Measurements from ENCODE around the gene UBE3C. TPM values are rescaled to one million over a fixed set of nuclear protein-coding genes. Genes with fewer than 3 reads are reported as not detected.

UBE3C gene
- total and polyA plus RNA-seq, 2 of the 13 experiments (the other 11 are each of a cell fraction or from before 2014, with no cell fraction given) = 27.0 to 48.2 TPM

DNA sequence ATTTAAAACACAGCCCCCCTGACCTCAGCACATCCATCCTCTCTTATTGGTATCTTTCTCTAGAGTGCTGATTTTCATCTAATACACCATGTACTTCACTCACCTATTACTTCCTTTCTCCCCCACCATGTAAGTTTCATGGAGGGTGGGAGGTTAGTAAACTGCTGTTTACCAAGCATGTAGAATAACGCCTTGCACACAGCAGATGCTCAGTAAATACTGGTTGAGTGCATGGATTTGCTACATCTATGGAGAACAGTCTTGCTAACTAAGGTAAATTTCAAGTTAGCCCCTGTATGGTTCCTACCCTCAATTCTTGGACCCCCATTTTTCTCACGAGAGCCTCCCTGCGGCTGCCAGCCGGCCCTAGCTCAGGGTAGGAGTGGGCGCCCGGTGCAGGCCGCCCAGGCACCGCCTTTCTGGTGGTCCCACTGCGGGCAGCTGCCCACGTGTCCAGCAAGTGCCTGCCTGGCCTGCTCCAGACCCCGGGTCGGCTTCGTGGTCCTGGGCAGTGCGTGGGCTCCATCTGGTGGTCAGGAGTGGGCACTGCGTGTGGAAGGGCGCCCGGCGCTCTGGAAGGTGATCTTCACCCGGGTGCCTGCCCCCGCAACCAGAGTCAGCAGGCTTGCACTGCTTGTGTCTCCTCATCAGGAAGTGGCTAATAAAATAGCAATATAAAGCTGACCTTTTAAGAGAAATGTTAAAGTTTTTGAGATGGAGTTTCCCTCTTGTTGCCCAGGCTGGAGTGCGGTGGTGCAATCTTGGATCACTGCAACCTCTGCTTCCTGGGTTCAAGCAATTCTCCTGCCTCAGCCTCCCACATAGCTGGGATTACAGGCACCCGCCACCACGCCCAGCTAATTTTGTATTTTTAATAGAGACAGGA is 134.7 kb downstream of the UBE3C start (continued):
- TF ChIP-seq, protein P1, sequence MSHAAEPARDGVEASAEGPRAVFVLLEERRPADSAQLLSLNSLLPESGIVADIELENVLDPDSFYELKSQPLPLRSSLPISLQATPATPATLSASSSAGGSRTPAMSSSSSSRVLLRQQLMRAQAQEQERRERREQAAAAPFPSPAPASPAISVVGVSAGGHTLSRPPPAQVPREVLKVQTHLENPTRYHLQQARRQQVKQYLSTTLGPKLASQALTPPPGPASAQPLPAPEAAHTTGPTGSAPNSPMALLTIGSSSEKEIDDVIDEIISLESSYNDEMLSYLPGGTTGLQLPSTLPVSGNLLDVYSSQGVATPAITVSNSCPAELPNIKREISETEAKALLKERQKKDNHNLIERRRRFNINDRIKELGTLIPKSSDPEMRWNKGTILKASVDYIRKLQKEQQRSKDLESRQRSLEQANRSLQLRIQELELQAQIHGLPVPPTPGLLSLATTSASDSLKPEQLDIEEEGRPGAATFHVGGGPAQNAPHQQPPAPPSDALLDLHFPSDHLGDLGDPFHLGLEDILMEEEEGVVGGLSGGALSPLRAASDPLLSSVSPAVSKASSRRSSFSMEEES (CRISPR knock-in tag; IDR thresholded peaks at IDR 0.05) = 0 out of 2 replicates have a peak, but pooled peaks have one; percentile 26
- no peak for TF ChIP-seq ZNF781 (CRISPR knock-in tag; IDR thresholded peaks at IDR 0.05; ENCODE audit: borderline replicate concordance, not compliant biosample characterization)
- peak; percentile 33; the same call in 1 of the 2 replicates for TF ChIP-seq NKX3-1 (CRISPR knock-in tag; IDR thresholded peaks at IDR 0.05)
- no peak for TF ChIP-seq ESRRA (CRISPR knock-in tag; IDR thresholded peaks at IDR 0.05; ENCODE audit: low read depth)
- TF ChIP-seq ZSCAN9 (CRISPR knock-in tag; IDR thresholded peaks at IDR 0.05; ENCODE audit: borderline replicate concordance) = 0 out of 2 replicates have a peak, but pooled peaks have one; percentile 32
- TF ChIP-seq GABPB1 (CRISPR knock-in tag; IDR thresholded peaks at IDR 0.05) = peak; percentile 67
- TF ChIP-seq HNF4A (CRISPR knock-in tag; IDR thresholded peaks at IDR 0.05) = no peak
- TF ChIP-seq XBP1 (CRISPR knock-in tag; IDR thresholded peaks at IDR 0.05) = no peak
- TF ChIP-seq, protein P2, sequence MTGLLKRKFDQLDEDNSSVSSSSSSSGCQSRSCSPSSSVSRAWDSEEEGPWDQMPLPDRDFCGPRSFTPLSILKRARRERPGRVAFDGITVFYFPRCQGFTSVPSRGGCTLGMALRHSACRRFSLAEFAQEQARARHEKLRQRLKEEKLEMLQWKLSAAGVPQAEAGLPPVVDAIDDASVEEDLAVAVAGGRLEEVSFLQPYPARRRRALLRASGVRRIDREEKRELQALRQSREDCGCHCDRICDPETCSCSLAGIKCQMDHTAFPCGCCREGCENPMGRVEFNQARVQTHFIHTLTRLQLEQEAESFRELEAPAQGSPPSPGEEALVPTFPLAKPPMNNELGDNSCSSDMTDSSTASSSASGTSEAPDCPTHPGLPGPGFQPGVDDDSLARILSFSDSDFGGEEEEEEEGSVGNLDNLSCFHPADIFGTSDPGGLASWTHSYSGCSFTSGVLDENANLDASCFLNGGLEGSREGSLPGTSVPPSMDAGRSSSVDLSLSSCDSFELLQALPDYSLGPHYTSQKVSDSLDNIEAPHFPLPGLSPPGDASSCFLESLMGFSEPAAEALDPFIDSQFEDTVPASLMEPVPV (CRISPR knock-in tag; IDR thresholded peaks at IDR 0.05) = no peak
- TF ChIP-seq ZNF713 (CRISPR knock-in tag; IDR thresholded peaks at IDR 0.05) = no peak
- peak; percentile 14; the same call in 1 of the 2 replicates for TF ChIP-seq ZNF331 (CRISPR knock-in tag; IDR thresholded peaks at IDR 0.05)
- TF ChIP-seq HOXA9 (CRISPR knock-in tag; IDR thresholded peaks at IDR 0.05; ENCODE audit: borderline replicate concordance) = no peak; the same call in 1 of the 2 replicates
- TF ChIP-seq ZNF772 (CRISPR knock-in tag; IDR thresholded peaks at IDR 0.05) = no peak
- no peak for TF ChIP-seq ZFP36L1 (CRISPR knock-in tag; IDR thresholded peaks at IDR 0.05)
- TF ChIP-seq, protein P3, sequence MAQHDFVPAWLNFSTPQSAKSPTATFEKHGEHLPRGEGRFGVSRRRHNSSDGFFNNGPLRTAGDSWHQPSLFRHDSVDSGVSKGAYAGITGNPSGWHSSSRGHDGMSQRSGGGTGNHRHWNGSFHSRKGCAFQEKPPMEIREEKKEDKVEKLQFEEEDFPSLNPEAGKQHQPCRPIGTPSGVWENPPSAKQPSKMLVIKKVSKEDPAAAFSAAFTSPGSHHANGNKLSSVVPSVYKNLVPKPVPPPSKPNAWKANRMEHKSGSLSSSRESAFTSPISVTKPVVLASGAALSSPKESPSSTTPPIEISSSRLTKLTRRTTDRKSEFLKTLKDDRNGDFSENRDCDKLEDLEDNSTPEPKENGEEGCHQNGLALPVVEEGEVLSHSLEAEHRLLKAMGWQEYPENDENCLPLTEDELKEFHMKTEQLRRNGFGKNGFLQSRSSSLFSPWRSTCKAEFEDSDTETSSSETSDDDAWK (CRISPR knock-in tag; IDR thresholded peaks at IDR 0.05) = no peak
- no peak for TF ChIP-seq SIX4 (CRISPR knock-in tag; IDR thresholded peaks at IDR 0.05)
- TF ChIP-seq ZMYM3 (CRISPR knock-in tag; IDR thresholded peaks at IDR 0.05) = peak; percentile 55; the same call in 1 of the 2 replicates
- TF ChIP-seq ZNF24 (IDR thresholded peaks at IDR 0.05) = no peak
- TF ChIP-seq SKI (IDR thresholded peaks at IDR 0.05; ENCODE audit: partially characterized antibody) = no peak
- 0 out of 2 replicates have a peak, but pooled peaks have one; percentile 50 for TF ChIP-seq ARNTL (CRISPR knock-in tag; IDR thresholded peaks at IDR 0.05)
- TF ChIP-seq KMT2B (CRISPR knock-in tag; IDR thresholded peaks at IDR 0.05) = no peak
- TF ChIP-seq, protein P4, sequence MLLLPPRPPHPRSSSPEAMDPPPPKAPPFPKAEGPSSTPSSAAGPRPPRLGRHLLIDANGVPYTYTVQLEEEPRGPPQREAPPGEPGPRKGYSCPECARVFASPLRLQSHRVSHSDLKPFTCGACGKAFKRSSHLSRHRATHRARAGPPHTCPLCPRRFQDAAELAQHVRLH (CRISPR knock-in tag; IDR thresholded peaks at IDR 0.05; ENCODE audit: borderline replicate concordance, low read depth) = peak; percentile 53; the same call in 1 of the 2 replicates
- TF ChIP-seq, protein P5, sequence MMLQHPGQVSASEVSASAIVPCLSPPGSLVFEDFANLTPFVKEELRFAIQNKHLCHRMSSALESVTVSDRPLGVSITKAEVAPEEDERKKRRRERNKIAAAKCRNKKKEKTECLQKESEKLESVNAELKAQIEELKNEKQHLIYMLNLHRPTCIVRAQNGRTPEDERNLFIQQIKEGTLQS (CRISPR knock-in tag; IDR thresholded peaks at IDR 0.05) = no peak
- no peak; the same call in 1 of the 2 replicates for TF ChIP-seq ZNF12 (CRISPR knock-in tag; IDR thresholded peaks at IDR 0.05)
- no peak for TF ChIP-seq HES4 (CRISPR knock-in tag; IDR thresholded peaks at IDR 0.05; ENCODE audit: borderline replicate concordance)
- no peak for TF ChIP-seq EED (CRISPR knock-in tag; IDR thresholded peaks at IDR 0.05)
- no peak for TF ChIP-seq HOXD1 (CRISPR knock-in tag; IDR thresholded peaks at IDR 0.05)

Data from HepG2 (cell line).